DMS53 (cell line): ENCODE data around the gene RBPJ.

ENCODE experiments used
- DNase-seq: peaks from one replicate; lab custom pipeline; 2025; lab: John Stamatoyannopoulos, UW

The RBPJ gene

DNA sequence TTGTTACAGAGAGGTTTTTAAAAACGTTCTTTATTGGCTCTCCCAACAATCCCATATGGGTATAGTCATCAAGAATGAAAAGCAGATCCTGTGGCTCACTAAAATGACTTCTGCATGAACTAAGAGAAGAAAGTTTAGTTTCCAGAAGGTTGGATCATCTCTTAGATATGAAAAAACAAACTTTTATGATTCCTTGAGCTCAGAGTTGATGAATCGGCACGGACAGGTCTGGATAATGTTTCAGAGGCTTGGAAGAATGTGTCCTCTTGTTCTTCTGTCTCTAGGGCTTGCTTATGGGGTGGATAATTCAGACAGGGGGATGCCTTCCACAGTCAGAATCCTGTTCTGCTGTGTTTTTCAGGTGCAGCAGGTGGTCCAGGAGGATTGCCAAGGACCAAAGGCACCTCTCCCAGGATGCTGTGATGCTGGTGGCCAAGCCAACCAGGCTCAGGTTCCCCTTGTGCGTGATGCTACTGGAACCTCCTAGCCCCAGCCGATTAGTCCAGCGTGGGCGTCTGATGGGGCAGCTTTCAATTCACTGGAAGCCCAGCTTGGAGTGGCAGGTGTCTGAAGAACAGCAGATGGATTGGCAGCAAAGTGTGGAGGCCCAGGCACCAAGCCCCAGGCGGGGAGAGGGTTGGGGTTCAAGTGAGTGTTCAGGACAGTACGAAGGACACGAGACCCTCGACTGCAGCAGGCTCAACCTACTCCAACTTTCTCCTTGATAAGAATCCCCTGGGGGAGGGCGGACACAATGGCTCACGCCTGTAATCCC lies 139.1 kb downstream of the RBPJ start:
- no peak for DNase-seq

DNA sequence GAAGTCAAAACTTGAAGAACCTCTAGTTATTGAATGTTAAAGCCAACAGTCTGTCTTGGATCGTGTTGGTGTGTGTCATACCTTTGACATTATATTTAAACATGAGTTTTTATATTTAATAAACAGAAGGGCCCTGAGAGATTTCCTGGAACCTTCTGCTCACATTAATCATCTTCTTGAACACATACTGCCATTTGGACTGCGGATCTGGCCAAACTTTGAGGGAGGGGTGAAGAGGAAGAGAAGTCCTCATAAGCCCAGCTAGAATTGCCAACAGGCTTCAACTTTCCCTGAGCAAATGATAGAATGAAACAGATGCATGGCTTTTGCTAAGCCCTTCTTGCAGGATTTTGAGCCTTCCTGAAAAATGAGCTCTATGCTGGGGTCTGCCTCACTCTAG lies 142.1 kb downstream of the RBPJ start:
- no peak for DNase-seq

DNA sequence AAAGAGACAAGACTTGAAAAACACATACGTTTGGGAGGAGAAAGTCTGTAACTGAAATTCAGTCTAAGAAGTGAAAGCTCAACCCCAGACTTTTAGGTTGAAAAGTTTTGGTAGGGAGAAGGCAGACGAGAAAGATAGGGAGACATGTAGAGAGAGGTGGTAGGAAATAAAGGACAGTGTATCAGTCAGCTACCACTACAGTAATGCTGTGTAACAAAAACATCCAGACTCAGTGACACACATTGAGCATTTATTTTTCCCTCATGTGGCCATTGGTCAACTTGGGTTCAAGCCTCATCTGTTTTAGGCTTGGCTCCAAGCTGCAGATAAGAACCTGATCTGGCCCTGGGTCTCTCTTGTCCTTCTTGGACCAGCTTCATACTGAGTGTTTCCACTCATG lies 142.6 kb downstream of the RBPJ start:
- no peak for DNase-seq

DNA sequence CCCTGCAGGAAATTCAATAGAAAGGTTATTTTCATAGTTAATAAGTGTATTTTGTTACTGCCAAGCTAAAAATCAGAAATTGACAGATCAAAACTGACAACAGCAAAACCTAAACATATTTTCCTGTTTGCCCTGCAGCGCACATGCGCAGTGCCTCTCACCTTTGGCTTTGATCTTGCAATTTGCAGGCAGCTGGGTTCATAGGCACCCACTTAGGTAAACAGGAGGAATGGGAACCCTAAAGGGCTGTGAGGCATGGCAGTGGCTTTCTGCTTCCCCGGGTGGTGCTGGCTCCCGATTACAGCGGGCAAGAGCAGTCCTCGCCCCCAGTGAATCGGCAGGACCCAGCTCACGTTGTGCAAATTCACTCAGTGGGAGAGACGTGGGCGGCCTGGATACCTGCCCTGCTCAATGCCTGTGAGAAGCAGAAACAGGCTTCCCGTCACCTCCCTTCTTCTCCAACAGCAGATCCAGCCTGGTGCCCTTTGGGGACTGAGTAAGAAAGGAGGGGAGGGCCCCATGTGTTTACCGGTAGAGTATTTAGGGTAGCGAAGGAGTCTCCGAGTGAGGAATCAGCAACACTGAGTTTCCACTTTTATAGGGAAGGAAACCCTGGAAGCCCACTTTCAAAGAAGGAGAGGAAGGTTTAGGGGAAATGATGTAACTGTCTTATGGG lies 143.7 kb downstream of the RBPJ start:
- DNase-seq, result no peak

DNA sequence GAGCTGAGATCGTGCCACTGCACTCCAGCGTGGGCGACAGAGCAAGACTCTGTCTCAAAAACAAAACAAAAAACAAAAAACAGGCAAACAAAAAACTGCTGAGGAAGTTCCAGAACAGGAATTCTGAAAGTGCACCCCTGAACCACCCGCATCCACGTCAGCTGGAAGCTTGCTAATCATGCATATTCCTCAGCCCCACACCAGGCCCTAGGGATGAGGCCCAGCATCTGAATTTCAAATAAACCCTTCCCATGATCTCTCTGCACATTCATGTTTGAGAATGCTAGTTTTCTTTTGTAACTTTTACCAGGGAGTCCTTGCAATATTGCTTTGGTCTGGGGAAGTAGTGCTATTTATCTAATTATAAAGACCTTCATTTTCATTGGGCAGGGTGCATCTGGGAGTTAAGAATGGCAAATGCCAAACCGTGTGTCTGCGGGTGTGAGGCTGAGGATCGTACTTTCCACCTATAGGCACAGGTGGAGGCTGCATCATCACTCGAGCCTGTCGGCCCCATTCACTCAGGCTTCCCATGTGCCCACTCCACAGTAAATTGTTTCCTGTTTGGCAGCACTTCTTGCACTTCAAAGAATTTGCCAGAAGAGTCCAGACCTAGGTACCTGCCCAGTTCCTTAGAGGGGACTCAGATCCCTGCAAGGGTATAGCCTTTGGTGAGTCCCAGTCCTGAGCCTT lies 145.9 kb downstream of the RBPJ start:
- DNase-seq, result no peak

DNA sequence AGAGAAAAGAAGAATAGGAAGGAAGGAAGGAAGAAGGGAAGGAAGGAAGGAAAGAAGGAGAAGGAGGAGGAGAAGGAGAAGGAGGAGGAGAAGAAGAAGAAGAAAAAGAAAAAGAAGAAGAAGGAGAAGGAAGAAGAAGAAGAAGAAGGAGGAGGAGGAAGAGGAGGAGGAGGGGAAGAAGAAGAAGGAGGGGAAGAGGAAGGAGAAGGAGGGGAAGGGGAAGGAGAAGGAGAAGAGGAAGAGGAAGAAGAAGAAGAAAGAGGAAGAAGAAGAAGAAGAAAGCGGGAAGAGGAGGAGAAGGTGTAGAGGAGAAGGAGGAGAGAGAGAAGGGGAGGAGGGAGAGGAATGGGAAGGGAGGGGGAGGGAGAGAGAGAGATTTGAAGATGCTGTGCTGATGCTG lies 146.9 kb downstream of the RBPJ start:
- no peak for DNase-seq

DNA sequence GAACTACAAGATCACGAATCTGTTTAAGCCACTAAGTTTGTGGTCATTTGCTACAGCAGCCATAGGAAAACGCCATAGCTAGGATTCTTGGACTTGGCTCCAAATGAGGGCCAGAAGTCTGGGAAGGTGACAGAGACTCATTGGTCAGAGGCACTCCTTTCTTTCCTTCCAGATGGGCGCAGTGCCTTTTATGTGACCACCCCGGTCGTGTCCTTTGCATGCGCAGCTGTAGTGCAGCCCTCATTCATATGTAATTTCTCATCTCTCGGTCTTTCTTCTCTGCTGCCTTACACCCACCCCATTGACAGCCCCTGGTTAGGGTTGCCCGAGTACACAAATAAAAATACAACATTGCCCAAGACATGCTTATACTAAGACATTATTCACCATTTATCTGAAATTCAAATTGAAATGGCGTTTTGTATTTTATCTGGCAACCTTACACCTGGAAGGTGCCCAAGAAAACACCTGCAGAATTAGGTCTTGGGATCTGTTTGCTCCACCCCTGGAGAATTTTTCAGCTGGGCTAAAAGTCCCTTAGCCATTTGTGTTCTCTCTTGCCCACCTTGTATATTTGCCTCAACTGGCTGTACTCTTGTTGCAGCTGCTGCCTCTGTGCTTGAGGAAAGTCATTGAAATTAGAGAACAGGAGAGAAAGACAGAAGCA lies 147.6 kb downstream of the RBPJ start:
- no peak for DNase-seq

DNA sequence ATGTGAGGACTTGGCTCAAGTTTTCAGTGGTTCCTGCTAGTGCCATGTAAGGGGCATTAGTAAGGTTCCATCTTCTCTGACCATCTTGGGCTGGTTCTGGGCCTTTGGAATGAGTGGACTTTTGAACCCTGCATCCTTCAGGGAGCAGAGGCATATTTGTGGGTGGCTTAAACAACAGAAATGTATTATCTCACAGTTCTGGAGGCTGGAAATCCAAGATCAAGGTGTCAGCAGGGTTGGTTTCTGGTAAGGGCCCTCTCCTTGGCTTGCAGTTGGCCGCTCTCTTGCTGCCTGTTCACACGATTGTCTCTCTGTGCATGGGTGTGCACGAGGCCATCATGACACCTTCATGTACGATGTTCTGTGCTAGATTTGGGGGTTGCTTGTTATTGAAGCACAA lies 148.2 kb downstream of the RBPJ start:
- no peak for DNase-seq

DNA sequence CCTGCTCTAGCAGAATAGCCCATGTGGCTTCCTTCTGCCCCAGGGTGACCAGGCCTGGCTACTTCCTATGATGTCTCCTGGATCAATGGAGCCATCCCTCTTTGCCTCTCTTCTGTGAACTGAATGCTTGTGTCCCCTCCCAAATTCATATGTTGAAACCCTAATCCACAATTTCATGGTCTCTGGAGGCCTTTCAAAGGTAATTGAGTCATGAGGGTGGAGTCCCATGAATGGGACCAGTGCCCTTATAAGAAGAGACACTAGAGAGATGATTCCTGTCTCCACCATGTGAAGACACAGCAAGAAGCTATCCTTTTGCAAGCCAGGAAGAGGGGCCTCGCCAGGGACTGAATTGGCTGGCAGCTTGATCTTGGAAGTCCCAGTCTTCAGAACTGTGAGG lies 151.1 kb downstream of the RBPJ start:
- DNase-seq, result no peak

DNA sequence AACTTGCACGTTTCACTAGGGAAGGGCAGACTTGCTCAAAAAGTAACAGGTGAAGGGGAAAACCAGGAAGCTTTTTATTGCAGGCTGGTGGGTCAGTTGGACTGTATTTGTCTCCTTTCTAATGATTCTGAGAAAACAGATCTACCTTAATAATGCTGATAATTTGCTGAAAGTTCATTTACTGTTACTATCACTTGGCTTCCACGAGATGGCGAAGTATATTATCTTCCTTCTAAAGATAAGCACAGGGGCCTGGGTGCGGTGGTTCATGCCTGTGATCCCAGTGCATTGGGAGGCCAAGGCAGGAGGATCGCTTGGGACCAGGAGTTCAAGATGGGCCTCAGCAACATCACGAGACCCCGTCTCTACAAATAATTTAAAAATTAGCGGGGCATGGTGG lies 153.1 kb downstream of the RBPJ start:
- DNase-seq, result no peak

DNA sequence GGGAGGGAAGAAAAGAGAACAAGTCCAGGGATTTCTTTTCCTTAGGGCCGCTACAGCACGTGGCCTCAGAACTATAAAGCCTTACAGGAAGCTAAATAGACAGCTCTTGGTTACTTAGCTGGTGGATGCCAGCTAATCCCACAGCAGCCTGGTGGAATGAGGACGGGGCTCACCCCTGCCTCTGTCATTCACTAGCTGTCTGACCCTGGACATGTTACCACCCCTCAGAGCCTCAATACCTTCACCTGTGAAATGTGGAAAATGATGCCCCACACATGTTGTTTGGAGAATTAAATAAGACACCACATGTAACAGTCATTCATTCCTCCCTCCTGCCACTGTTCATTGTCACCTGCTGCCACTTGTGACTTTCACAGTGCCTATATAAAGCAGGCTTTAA lies 153.7 kb downstream of the RBPJ start:
- DNase-seq, result no peak

DNA sequence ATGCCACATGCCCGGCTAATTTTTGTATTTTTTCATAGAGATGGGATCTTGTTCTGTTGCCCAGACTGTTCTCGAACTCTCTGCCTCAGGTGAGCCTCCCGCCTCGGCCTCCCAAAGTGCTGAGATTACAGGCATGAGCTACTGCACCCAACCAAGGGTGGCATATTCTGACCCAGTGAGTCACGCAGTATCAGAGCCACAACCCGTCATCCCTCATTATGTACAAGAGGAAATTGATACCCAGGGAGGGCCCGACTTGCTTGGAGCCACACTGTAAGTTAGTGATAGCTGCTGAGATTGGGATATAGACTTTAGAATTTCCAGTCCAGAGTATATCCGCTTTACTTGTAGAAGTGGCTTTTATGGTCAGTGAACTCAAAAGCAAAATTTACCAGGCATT lies 154.9 kb downstream of the RBPJ start:
- DNase-seq, result no peak

DNA sequence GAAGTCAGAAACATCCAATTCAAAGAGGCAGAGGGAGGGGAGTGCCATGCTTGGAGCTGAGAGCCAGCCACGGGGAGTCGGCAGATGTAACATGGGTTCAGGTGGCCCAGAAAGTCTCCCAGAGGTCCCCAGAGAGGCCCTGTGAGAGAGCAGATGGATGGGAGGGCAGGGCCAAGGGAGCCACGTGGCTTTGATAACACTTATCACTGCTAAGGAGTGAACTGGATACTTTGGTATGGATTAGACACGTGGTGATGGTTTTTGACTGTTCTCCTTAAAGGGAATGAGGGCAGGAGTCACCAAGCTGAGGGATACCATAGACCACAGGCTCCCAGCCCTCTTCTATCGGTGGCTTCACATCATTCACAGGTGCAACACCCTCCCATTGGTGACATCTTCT lies 155.7 kb downstream of the RBPJ start:
- no peak for DNase-seq

DNA sequence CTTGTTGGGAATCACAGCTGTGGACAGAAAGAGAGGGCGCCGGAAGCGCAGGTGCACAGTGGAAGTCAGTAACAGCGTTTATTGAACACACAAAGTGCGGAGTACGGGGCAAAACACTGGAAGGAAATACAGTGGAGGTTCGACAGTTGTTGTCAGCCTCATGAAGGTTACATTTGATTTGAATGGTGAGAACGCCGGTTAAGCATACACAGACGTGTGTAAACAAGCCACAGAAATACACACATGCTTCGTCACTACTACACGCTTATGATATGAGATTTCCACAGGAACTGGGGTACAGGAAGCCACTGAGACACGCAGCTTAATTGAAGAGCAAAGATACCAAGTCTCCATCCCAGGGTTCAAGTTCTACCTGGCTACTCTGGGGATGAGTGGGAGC lies 157.5 kb downstream of the RBPJ start:
- peak; percentile 81 for DNase-seq

DNA sequence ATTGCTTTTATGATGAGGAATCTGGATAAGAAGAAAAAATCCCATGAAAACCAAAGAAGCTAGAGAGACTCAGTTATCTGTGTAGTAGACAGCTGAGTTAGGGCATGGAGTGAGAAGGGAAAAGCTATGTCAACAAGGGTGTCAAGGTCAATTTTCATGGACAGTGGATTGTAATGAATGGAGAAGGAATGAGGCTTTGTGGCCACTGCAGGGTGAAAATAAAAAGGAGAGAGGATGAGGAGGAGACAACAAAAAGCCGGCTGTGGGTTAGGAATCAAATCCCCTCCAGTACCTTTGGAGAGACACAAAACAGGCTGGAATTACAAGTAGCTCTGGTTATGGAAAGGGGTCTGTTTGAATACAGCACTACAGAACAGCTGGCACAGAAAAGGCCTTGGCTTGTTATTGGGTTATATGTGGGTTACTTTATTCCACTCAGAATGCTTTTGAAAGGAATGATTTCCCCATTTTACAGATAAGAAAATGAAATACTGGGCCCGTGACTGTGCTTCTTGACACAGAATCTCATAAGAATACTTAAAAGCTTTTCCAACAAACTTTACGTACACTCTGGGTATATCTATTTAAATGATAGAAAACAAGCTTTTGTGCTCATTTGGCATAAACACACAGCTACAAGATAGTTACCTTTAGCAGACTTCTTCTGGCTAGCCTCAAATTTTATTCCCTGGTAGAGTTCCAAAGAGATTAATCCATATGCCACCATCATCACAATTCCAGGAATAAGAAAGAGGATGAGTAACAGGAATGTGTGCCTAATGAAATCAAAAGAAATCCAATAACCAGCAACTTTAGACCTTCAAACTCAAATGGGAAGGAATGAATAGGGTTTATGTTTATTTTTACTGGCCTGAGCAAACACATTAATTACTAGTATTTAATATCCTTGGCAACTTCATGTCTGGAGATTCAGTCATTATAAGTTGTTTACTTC lies 162.0 kb downstream of the RBPJ start:
- DNase-seq, result no peak

DNA sequence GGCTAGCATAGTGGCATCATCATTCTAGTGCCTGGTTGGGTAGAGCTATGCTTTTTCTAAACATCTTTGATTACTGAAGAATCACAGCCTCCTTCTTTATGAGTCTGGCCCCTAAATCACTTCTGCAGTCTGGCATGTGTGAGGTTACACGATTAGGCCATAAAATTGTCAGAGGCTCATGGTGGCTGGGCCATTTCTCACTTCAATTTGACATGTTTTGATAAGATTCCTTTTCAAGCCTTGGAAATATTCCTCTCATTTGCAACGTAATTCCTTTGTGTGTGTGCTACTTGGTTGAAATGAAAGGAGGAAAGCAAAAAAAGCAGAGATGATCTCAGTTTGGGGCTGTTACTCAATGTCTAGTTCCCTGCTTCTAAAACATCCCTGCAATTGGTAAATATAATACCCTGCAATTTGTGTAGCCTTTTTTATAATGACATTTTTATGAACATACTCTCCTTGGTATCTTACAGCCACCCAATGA lies 163.3 kb downstream of the RBPJ start:
- DNase-seq, result no peak

DNA sequence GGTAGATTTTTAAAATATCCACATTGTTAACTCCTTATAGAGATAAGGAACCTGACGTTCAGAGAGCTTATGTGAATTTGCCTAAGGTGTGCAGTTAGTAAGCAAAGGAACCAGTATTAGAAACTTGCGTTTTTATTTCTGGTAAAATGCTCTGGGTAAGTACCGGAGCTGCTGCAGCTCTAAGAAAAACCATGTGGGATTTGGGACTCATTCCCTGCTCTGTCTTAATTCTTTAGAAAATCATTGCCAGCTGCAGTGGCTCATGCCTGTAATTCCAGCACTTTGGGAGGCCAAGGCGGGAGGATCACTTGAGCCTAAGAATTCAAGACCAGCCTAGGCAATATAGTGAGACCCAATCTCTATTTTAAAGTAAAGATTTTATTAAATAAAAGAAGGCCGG lies 163.7 kb downstream of the RBPJ start:
- DNase-seq, result no peak
